Cardiac muscle cell (in vitro differentiated cells and primary cell): ENCODE data around the gene SMTNL2. TPM values are rescaled to one million over a fixed set of nuclear protein-coding genes. Genes with fewer than 3 reads are reported as not detected.
A peak's percentile ranks its signal among the peaks of the same experiment; 100 is the strongest.

Experiments
- DNase-seq, 2 donors: peaks; one replicate each; pipeline versions ENCODE4 v3.0.0 to v3.0.0-alpha.2; 2010 to 2017; ENCODE audit warnings: low read depth in 1 of 2, low spot score in 1 of 2
- H3K27ac ChIP-seq: fragments of 200-600 bp; sonication (generic); 2 replicates; pipeline ENCODE4 v1.5.1; 2016
- H3K27me3 ChIP-seq: fragments of 200-600 bp; sonication (generic); 2 replicates; pipeline ENCODE4 v1.6.0; 2016; ENCODE audit warnings: control low read depth
- H3K36me3 ChIP-seq: fragments of 200-600 bp; sonication (generic); 2 replicates; pipeline ENCODE4 v1.5.1; 2016; ENCODE audit warnings: control low read depth
- H3K4me1 ChIP-seq: fragments of 200-600 bp; sonication (generic); 2 replicates; pipeline ENCODE4 v1.8.1; 2017; ENCODE audit warnings: low read depth, mild to moderate bottlenecking, mixed run types
- H3K4me3 ChIP-seq: fragments of 200-600 bp; sonication (generic); 2 replicates; pipeline ENCODE4 v1.5.1; 2016; ENCODE audit warnings: mild to moderate bottlenecking
- H3K9me3 ChIP-seq: fragments of 200-600 bp; sonication (generic); 2 replicates; pipeline ENCODE4 v1.5.1; 2017; ENCODE audit warnings: low read depth, mild to moderate bottlenecking, control low read depth
- polyA plus RNA-seq: library from polyadenylated mRNA; unstranded; fragments of >200 nt; fragmentation: Nextera tagmentation; extraction: Ambion mirVana; gene quantifications from 2 replicates; pipeline ENCODE4 v1.2.1, GENCODE V29; 2016
- total RNA-seq: library from RNA; depleted of rRNA; stranded (reverse); fragments of >200 nt; gene quantifications from 2 replicates; pipeline ENCODE4 v1.2.3, GENCODE V29; 2016
- TF ChIP-seq, protein P1 (sequence below): IDR thresholded peaks from 2 replicates; pipeline ENCODE4 v1.5.1; 2012; ENCODE audit warnings: low read depth, mild to moderate bottlenecking, low read length

SMTNL2 gene
- total and polyA plus RNA-seq, 2 experiments from 2014 or later = 184 to 269 TPM

DNA sequence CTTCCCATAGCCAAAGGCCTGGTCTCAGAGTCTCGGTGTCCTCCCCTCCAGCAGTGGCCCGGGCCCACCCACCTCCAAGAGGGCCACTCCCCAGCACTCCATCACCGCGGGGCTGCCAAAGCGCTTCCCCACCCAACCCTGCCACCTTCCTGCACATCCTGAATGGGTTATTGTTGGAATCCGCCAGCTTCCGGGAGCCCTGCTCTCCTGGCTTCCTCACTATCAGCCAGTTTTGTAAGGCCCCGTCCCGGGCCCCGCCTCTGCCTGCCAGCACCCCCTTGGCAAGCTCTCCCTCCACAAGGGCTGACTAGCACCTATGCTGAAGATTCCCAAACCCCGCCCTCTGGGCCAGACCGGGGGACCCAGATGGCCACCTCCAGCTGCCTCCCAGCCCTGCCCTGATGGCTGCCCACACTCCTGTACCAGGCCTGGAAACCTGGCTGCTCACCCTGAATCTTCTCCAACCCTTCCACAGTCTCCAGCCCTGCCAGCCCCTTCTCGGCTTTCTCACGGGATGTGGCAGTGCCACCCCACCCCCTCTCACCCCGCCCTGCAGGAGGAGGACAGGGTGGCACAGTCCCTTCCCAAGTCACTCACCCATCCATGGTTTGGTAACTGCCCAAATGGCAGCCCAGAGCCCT, 43.5 kb upstream of the SMTNL2 start:
- H3K36me3 ChIP-seq = peaks cover 11% of the 10 kb centered on the region

DNA sequence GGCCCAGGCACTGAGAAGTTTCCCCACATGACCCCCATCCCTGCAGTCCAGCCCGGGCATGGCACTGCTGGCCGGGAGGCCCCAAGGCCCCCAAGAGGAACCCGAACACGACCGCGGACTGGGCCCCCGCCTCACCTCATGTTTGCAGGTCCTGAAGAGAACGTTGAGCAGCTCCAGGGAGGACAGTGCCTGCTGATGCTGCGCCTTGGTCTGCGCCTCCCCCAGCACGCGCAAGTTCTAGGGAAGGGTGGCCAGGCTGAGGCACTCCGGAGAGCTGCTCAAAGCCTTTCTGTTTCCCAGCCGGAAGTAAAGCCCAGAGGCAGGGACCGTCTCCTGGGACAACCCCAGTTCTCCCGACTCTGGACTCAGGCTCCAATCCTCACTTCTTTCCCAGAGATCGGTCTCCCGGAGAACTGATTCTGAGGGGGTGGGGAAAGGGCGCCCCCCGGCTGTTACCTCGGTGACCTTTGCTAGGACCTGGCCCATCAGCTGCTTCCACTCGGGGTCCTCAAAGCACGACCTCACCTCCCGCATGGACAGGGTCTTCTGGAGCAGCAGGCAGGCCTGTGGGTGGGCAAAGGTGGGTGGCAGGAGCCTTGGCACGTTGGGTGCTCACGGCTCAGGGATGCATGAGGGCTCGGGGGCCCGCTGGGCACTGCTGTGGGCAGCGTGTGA, 42.9 kb upstream of the SMTNL2 start:
- Histone ChIP-seq H3K36me3 (peaks cover 11% of the 10 kb centered on the region), H3K4me1 (peaks cover 3% of the 10 kb centered on the region), H3K27me3 (no peaks in the 10 kb centered on the region), H3K27ac (no peak overlapping the region), H3K4me3 (no peak overlapping the region), H3K9me3 (no peaks in the 10 kb centered on the region)
- DNase-seq = no peak
- TF ChIP-seq, protein P1, sequence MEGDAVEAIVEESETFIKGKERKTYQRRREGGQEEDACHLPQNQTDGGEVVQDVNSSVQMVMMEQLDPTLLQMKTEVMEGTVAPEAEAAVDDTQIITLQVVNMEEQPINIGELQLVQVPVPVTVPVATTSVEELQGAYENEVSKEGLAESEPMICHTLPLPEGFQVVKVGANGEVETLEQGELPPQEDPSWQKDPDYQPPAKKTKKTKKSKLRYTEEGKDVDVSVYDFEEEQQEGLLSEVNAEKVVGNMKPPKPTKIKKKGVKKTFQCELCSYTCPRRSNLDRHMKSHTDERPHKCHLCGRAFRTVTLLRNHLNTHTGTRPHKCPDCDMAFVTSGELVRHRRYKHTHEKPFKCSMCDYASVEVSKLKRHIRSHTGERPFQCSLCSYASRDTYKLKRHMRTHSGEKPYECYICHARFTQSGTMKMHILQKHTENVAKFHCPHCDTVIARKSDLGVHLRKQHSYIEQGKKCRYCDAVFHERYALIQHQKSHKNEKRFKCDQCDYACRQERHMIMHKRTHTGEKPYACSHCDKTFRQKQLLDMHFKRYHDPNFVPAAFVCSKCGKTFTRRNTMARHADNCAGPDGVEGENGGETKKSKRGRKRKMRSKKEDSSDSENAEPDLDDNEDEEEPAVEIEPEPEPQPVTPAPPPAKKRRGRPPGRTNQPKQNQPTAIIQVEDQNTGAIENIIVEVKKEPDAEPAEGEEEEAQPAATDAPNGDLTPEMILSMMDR = no peak

More for the DNA sequence above, 43.5 kb upstream of the SMTNL2 start:
- H3K27ac ChIP-seq = no peak overlapping the region
- no peaks in the 10 kb centered on the region for H3K9me3 ChIP-seq
- TF ChIP-seq, protein P1 = no peak
- no peak overlapping the region for H3K4me3 ChIP-seq
- no peak for DNase-seq
- peaks cover 10% of the 10 kb centered on the region for H3K4me1 ChIP-seq
- no peaks in the 10 kb centered on the region for H3K27me3 ChIP-seq

DNA sequence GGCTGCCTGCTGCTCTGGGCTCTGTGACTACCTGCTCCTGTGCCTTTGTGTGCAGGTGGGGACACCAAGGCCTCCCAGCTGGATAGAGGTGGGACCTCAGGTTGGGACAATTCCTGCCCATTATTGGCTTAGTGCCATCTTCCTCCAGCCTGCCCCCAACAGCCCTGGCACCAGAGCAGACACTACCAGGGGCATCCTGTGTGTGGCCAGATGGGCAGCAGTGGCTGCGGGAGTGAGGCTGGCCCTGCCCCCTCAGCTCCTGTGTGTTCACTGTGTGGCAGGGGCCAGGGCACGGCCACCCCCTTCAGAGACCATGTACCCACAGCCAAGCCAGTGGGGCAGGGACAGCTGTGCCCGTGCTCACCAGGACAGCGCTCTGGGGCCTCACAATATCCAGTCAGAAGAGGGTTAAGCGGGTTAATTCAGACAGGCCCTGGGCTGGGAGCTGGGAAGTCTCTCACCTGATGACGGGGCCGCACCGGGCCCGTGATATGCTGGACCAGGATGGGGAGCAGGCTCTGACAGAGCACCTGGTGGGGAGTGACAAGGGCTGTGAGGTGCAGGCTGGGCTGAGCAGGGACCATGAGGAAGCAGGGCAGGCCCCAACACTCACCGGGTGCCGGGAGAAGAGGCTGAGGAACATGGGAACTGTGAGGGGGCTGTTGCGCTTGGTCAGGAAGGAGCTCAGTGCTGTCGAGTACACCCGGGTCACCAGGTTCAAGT, 42.2 kb upstream of the SMTNL2 start:
- no peaks in the 10 kb centered on the region for H3K4me1 ChIP-seq
- H3K9me3 ChIP-seq = no peaks in the 10 kb centered on the region
- H3K27me3 ChIP-seq = no peaks in the 10 kb centered on the region
- peaks cover 14% of the 10 kb centered on the region for H3K36me3 ChIP-seq
- H3K27ac ChIP-seq = no peak overlapping the region
- H3K4me3 ChIP-seq = no peak overlapping the region
- TF ChIP-seq, protein P1 = no peak
- no peak for DNase-seq

DNA sequence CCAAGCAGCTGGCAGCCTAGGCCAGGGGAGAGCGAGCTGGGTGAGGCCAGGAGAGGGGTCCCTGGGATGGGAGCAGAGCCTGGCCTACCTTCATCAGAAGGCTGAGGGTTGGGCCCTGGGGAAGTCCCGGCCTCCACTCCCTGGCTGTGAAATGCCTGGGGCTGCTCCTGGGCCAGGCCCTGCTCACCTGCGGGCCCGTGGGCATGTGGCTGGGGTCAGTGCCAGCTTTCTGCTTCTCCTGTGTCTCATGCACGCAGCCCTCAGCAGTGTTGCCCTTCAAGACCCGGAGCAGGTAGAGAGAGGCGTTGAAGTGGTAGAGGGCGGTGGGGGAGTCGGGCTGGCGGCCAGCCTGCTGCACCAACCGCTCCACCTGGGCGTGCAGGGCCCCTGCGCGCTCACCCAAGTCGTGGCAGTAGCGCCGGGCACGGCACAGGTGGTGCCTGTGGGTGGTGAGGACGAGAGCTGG, 41.6 kb upstream of the SMTNL2 start:
- Histone ChIP-seq H3K9me3 (no peaks in the 10 kb centered on the region), H3K4me1 (no peaks in the 10 kb centered on the region), H3K4me3 (no peak overlapping the region), H3K27ac (no peak overlapping the region), H3K27me3 (no peaks in the 10 kb centered on the region), H3K36me3 (peaks cover 14% of the 10 kb centered on the region)
- TF ChIP-seq, protein P1 = no peak
- no peak for DNase-seq

DNA sequence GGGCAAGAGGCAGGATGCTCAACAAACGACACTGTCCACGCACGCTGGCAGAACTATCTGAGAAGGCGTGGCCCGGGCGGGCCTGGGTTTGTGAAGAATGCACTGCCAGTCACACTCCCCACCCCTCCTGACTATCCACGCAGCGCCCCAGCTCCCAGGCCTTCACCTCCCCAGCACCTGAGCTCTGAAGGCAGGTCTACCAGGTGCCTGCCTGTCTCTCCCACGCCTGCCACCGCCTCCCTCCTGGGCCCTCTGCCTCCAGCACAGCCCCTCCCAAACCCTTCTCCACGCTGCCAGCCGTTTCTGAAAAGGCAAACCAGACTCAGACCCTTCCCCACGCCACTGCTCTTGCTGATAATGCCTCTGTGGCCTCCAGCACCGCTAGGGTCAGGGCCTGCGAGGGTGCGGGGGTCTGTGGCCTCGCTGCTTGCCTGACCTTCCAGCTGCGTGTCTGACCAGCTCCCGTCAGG, 40.7 kb upstream of the SMTNL2 start:
- peak in 1 of 2 donors; percentile 26 for DNase-seq
- Histone ChIP-seq H3K9me3 (no peaks in the 10 kb centered on the region), H3K36me3 (peaks cover 10% of the 10 kb centered on the region)

More for the DNA sequence above, 40.7 kb upstream of the SMTNL2 start:
- Histone ChIP-seq H3K27ac (no peak overlapping the region), H3K4me1 (no peaks in the 10 kb centered on the region), H3K4me3 (no peak overlapping the region), H3K27me3 (no peaks in the 10 kb centered on the region)
- TF ChIP-seq, protein P1 = no peak
